HG03520 (cell line): ENCODE data around the gene RIN3.
A peak's percentile ranks its signal among the peaks of the same experiment; 100 is the strongest.

ENCODE experiments used
- ATAC-seq: cut with Tn5 transposase; IDR thresholded peaks from one replicate; pipeline ENCODE4 v1.9.1; 2021; ENCODE audit warnings: mild to moderate bottlenecking, moderate library complexity; ENCODE audit not compliant: unreplicated experiment

The RIN3 gene, protein sequence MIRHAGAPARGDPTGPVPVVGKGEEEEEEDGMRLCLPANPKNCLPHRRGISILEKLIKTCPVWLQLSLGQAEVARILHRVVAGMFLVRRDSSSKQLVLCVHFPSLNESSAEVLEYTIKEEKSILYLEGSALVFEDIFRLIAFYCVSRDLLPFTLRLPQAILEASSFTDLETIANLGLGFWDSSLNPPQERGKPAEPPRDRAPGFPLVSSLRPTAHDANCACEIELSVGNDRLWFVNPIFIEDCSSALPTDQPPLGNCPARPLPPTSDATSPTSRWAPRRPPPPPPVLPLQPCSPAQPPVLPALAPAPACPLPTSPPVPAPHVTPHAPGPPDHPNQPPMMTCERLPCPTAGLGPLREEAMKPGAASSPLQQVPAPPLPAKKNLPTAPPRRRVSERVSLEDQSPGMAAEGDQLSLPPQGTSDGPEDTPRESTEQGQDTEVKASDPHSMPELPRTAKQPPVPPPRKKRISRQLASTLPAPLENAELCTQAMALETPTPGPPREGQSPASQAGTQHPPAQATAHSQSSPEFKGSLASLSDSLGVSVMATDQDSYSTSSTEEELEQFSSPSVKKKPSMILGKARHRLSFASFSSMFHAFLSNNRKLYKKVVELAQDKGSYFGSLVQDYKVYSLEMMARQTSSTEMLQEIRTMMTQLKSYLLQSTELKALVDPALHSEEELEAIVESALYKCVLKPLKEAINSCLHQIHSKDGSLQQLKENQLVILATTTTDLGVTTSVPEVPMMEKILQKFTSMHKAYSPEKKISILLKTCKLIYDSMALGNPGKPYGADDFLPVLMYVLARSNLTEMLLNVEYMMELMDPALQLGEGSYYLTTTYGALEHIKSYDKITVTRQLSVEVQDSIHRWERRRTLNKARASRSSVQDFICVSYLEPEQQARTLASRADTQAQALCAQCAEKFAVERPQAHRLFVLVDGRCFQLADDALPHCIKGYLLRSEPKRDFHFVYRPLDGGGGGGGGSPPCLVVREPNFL

DNA sequence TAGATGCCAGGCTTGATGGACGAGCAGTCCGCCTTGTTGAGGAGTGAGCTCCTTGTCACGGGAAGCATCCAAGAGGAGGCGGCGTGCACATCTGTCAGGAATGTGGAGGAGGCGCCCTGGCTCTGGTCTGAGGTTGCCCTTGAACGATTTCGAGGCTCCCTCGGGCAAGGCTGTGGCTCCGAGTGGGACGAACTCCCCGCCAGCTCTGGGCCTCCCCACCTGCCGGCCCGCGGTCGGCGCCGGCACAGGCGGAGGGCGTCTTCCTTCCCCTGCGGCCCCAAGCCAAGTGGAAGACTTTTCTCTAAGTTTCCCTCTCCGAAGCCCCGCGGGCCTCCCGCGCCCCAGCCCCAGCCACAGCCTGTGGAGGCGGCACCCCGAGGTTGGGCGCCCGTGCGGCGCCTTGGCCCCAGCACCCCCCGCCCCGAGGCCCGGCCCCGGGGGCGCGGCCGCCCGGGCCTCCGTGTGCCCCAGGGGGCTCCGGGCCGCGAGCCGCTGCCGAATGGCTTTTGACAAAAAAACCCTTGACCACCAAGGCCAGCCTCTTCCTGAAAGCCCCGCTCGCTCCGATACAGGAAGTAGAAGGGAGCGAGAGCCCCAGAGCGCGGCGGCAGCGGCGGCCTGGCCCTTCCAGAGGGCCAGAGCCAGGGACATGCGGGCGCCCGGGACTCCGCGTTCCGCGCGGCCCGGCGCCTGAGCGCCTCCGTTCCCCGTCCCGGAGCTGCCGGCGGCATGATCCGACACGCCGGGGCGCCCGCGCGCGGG lies at the start of gene RIN3:
RIN3 (plus strand) TSS at position 578 of the 762 bp plus-strand sequence; CDS start at position 730, 152 bp downstream.
- ATAC-seq, result peak; percentile 55

DNA sequence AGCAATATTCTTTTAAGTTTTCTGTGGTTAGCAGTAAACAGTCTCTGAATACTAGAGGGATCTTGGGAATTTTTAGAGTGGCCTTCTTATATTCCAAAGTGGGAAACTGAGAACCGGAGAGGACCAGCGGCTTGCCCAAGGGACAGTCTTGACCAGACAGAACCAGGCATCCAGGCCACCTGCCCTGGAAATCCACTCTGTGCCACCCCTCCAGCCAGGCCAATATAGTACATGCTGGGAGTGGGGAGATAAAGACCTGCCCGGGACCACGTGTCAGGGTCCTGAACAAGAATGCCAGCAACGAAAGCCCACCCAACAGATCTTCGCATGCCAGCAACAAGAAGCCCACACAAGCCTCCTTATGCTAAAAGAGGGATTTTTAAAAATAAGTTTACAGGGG lies 49.4 kb upstream of the RIN3 start:
- no peak for ATAC-seq

DNA sequence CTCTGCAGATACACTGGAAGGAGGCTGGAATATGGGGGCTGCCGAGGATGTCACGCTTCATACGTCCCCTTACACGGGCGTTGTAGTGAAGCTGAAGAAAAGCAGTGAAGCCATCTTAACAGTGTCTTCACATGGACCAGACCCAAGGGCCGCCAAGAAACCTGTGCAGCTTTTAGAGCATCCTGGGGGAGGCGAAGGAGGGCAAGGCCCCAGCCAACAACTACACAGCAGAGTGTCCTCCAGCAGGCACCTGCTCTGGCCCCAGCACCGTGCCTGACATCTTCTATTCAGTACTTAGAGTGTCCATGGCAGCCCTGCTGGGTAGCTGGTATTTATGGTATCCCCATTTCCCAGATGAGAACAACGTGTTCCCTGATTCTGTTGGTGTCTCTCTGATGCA lies 48.9 kb upstream of the RIN3 start:
- ATAC-seq, result no peak

DNA sequence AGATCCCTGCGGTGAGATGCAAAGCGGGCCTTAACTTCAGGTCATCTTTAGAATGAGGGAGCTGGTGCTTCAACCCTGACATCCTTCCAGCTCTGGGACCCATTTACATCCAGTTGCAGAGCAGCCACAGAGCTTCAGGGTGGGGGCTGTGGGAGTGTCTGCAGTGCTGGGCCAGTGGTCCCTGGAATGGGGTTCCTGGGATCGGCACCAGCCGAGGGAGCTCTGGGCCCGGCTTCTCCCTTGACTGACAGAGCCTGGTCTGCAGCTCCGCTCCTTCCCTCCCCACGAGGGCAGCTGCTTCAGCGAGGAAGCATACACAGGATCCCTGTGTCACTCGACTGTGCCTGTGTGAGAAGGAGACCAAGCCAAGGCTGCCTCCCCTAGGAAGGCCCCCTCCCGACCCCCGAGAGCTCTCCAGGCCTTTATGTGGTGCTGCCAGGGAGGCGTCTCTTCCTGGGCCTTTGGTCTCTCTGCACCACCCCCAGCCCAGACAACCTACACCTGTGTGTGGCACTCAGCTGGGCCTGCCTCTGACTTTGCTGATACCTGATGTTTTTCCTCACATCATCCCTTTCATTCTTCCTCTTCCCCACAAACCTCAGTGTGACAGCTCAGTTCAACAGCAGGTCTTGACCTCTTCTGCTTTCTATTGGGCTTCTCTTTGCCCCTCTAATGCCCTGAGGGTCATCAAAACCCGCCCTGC lies 48.1 kb upstream of the RIN3 start:
- ATAC-seq, result no peak

DNA sequence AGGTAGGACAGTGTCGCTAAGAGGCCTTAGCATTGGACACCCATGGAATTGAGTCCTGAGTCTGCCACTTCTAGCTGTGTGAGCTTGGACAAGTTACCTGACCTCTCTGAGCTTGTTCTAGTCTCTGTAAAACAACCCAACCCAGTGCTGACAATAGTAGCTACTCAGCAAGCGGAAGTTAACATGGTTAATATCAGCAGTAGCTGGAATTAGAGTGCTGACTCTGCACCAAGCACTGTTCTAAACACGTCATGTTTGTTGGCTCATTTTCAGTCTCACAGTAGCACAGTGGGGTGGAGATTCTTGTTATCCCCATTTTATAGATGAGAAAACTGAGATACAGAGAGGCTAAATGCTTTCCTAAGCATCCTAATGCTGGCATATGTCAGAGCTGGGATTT lies 47.5 kb upstream of the RIN3 start:
- ATAC-seq, result no peak

DNA sequence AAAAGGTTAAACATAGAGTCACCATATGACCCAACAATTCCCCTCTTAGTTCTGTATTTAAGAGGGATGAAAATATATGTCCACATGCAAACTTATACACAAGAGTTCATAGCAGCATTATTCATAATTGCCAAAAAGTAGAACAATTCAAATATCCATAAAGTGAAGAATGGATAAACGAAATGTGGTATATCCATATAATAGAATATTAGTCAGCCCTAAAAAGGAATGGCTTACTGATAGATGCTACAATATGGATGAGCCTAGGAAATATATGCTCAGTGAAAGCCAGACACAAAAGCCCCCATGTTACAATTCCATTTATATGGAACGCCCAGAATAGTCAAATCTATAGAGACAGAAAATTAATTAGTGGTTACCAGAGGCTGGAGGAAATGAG lies 44.1 kb upstream of the RIN3 start:
- no peak for ATAC-seq

DNA sequence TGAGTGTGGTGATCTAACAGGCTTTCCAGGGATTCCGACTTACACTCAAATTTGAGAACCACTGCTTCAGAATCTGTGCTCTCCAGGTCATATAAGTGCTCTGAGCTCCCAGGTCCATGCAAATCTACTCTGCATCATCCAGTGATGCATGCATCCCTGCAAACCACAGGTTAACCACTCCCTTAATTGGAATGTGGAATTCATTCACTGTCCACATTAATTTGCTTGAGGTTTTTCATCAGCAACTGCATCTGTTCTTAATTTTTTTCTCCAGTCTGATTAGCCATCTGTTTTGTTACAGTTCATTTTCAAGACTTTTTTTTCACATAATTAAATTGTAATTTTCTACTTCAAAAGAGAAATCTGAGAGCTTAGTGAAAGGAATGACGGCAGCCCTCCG lies 43.4 kb upstream of the RIN3 start:
- ATAC-seq, result no peak

DNA sequence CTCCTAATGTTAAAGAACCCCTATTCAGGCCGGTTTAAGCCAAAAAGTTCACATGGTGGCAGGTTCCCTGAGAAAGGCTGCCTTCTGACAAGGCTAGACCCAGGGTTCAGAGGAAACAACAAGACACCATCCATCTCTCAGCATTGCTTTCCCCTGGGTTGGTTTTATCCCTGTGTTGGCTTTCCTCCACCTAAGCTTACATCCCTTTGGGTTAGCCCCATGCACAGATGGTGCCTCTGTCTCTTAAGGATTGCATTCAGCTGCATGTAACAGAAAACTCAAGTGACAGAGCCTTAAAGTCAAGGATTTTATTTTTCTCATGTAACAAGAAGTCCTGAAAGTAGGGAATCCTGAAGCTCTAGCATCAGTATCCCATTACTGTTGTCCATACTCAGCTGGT lies 42.8 kb upstream of the RIN3 start:
- no peak for ATAC-seq

DNA sequence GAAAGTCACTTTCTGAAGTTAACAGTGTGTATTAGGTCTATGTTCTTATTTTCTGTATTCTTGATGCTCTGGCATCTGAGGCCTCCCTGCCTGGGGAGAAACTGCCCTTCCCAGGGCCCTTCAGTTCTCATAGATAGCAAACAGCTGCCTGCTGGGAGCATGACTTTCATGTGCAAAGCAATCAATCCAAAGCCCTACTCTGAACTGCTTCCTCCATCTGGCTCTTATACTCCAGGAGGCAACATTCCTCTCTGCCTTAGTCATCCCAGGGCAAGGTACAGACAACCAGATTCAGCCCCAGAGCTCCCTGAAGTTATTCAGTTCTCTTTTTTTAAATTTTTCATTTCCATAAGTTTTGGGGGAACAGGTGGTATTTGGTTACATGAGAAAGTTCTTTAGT lies 41.7 kb upstream of the RIN3 start:
- ATAC-seq, result no peak

DNA sequence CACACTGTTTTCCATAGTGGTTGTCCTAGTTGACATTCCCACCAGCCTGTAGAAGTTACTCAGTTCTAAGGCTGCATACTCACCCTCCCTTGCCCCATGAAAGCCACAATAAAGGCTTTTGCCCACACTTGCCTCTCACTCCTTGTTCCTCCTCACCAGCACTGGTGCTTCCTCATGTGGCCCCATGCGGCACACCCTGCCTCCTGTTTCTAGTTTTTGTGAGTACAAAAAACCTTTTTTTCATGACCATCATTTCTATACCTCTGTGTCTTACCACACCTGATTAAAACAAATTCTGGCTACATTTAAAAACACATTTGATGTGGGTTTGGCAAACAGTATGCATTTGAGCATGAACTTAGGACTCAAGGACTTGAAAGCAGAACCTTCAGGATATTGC lies 40.7 kb upstream of the RIN3 start:
- ATAC-seq, result no peak

DNA sequence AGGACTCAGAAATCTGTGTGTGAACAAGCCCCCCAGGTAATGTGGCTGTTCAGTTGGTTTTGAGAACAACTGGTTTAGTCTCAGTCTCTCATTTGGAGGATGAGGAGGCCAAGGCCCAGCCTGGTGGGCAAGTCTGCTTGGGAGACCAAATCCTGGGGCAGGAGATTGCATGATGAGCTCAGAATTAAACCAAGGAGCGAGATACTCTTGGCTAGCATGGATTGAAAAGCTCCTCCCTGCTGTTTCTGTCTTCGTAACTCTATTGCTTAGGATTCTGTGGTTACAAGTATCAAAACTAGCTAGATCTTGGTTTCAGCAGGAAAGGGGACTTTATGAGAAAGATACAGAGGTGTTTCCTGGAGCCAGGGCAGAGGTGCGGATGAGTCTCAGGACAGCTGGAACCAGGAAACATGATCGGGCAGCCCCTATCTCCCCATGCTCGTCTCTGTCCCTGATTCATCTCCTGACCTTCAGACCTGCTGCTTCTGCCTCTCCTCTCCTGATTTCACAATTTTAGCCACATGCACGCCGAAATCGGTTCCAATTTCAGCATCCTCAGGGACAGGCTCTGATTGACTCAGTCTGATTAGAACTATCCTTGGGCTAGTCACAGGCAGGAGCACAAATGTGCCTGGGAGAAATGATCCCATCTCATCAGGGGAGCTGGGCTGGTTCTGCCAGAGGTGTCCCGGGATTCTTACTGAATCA lies 40.2 kb upstream of the RIN3 start:
- no peak for ATAC-seq

DNA sequence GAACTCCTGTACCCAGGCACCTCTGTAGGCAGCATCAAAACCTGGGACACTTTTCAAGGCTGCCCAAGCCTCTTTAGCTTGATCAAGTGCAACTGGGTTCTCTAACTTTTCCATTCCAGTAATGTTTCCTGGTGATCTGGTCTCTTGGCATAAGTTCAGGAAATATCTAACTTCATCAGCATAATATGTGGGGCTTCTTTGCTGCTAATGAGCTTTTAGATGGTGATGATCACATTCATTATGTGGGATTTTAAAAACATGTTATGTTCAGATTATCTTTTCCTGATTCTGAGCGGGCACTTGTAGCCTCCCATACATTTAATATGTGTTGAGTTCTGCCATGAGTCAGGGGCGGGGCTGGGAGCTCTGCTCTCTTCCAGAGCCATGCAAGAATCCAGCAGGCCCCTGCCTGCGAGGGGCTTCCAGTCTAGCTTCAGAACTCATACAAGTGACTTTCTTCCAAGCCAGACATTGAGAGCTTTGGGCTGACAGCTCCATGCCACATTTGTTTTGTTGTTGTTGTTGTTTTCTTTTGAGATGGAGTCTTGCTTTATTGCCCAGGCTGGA lies 39.5 kb upstream of the RIN3 start:
- ATAC-seq, result no peak

DNA sequence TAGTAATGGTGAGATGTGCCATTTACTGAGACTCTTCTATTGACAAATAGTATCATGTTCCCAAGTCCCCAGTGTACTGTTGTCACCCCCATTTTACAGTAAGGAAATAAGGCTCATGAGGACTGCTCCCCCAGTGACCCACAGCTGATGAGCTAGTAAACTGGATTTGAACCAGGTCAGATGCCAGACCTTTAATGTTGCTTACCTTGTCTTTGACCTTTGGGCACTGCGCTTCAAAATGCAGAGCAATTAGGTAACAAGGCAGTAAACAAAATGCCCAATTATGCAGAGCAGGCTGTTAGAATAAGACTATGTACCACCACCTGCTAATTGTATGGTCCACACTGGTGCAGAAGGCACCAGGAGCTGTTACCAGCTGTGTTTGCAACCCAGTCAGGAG lies 38.5 kb upstream of the RIN3 start:
- ATAC-seq, result no peak

DNA sequence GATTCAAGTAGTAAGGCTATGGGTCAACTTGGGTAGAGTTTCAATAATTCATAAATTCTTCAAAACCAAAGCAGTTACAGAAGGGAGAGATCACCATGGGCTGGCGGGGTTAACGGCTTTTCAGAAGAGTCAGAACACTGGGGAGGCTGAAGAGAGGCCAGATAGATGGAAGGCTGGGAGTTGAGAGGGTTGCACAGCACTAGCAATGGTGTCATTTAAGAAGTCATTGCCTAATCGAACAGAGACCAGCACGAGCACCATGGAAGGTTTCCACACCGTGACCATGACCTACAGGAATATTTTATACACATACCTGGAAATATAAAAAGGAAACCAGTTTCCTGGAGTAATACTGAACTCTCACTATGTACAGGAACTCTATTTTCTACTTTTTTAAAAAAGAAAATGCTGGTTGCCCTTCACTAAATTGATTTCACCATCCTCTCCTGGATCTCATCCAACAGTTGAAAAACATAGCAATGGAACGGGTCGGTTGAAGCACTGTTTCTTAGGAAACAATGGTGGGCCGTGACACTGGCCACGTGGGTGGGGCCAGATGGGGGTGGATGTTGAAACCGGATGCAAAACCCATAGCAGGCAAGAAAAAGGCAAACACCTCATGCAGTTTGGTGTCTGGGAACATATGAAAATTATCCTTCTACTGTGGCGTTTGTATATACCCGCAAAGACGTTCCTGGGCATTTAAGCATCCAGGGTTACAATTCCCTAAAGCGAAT lies 38.0 kb upstream of the RIN3 start:
- no peak for ATAC-seq

DNA sequence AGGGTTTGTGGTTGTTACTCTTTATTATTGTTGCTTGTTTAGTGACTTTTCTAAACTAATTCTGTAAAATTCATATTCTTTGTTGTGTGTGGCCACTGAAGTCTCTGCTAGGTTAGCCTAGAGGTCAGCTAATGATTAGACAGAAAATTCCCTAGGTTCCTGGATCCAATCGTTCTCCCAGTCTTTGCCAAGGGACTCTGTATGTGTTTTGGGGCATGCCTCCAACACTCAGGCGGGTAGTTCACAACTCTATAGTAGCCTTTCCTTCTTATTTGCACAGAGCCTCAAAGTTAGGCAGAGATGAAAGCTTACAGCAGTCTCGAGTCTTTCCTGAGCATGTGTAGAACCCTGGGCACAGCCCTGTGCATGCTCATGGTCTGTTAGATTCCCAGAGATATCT lies 32.7 kb upstream of the RIN3 start:
- ATAC-seq, result no peak

DNA sequence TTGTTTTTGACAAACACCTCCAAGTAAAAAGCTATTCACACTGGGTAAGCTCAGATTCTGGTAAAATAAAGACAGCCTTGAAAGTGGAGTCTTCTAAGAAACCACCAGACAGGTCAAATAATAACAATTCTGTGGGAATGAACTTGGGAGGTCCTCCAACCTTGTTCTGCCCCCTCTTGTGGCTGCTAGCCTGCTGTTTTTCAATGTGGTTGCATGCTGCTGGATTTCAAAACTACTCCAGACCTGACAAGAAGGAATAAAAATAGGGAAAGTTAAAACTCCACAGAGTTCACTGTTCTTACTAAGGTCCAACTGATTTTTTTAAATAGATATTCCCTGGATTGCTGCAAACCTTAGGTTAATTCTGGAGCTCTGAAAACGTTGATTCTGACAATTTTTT lies 32.2 kb upstream of the RIN3 start:
- no peak for ATAC-seq

DNA sequence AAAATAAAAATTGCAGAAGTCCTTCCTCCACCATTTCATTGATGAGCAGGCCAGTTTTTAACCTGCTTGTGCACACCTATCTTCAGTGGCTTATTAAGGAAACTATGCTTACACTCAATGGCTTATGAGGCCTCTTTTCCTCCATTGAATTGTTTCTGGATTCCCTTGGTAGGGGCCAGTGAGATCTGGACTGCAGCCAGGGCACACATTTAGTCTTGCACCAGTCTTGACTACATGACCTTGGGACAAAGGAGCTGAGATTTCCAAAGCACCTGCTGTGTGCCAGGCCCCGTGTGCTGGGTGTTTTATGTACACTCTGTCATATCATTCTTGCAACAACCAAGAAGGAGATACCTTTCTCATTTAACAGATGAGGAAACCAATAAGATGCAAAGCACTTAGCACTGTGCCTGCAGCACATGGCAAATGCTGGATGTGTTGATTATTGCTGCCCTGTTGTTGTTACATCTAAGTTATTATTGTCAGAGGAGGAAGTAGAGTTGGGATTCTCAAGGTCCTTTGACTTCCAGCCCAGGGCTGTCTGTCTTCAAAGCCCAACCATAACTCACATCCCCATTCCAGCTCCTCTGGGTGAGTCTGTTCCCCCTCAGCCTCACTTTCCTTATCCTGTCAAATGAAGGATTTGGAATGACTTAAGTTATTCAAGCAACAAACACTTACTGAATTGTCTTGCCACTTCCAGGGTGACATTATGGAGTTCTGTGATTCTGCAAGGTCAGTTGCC lies 31.6 kb upstream of the RIN3 start:
- no peak for ATAC-seq

DNA sequence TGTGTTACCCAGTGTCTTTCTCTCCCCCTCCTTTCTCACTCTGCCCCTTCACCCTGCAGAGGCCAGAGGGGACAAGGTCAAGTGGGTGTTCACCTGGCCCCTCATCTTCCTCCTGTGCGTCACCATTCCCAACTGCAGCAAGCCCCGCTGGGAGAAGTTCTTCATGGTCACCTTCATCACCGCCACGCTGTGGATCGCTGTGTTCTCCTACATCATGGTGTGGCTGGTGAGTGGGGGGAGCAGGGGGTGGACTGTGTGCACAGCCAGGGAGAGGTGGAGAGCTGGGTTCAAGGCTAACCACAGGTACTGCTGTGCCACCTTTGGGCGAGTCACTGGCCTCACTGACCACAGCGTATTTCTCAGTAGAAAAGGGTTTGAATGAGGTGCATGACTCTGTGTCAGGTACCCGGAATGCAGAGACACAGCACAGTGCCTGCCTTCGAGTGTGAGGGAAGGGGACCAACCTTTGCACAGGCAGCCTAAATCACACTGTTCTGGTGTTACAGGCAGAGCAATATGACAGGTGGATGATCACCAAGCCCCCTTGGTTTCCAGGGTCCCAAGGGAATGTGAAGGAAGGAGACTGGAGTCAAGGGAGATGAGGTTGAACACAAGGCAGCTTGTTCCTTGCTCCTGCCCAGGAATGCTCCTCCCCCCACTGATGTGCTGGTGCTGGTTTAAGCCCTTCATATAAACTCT lies 30.8 kb upstream of the RIN3 start:
- no peak for ATAC-seq
